ENCODE data around the gene TECPR1.

The TECPR1 gene

DNA sequence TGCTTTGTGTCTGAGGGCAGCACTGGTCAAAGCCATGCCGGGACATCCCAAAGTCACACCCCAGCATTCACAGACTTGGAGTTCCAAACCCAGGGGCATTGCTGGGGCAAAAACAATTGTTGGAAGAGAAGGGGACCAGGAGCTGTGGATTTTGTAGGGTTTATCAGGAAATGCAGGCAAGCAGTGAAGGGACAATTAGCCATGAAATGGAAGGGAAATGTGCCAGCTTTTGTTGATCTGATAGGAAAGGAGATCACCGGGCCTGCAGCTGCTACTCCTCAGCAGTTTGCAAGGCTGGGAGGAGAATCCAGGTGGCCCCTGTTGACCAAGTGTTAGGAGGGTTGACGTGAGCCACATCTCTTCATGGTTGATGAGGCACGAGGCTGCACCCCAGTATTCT is 26.9 kb upstream of the TECPR1 start:
- Histone ChIP-seq H3K27me3 (ENCODE audit: insufficient read depth, poor library complexity, severe bottlenecking) (no peaks in the 10 kb centered on the region), H3K27ac (replicated peaks) (no peak overlapping the region), H3K4me3 (replicated peaks; ENCODE audit: insufficient read depth, low read length) (no peak overlapping the region)
- TF ChIP-seq POLR2AphosphoS5 (IDR thresholded peaks at IDR 0.05; ENCODE audit: low read depth): no peak
- TF ChIP-seq, protein P1, sequence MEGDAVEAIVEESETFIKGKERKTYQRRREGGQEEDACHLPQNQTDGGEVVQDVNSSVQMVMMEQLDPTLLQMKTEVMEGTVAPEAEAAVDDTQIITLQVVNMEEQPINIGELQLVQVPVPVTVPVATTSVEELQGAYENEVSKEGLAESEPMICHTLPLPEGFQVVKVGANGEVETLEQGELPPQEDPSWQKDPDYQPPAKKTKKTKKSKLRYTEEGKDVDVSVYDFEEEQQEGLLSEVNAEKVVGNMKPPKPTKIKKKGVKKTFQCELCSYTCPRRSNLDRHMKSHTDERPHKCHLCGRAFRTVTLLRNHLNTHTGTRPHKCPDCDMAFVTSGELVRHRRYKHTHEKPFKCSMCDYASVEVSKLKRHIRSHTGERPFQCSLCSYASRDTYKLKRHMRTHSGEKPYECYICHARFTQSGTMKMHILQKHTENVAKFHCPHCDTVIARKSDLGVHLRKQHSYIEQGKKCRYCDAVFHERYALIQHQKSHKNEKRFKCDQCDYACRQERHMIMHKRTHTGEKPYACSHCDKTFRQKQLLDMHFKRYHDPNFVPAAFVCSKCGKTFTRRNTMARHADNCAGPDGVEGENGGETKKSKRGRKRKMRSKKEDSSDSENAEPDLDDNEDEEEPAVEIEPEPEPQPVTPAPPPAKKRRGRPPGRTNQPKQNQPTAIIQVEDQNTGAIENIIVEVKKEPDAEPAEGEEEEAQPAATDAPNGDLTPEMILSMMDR (IDR thresholded peaks at IDR 0.05; ENCODE audit: insufficient read depth, low read length): no peak
- TF ChIP-seq, protein P2, sequence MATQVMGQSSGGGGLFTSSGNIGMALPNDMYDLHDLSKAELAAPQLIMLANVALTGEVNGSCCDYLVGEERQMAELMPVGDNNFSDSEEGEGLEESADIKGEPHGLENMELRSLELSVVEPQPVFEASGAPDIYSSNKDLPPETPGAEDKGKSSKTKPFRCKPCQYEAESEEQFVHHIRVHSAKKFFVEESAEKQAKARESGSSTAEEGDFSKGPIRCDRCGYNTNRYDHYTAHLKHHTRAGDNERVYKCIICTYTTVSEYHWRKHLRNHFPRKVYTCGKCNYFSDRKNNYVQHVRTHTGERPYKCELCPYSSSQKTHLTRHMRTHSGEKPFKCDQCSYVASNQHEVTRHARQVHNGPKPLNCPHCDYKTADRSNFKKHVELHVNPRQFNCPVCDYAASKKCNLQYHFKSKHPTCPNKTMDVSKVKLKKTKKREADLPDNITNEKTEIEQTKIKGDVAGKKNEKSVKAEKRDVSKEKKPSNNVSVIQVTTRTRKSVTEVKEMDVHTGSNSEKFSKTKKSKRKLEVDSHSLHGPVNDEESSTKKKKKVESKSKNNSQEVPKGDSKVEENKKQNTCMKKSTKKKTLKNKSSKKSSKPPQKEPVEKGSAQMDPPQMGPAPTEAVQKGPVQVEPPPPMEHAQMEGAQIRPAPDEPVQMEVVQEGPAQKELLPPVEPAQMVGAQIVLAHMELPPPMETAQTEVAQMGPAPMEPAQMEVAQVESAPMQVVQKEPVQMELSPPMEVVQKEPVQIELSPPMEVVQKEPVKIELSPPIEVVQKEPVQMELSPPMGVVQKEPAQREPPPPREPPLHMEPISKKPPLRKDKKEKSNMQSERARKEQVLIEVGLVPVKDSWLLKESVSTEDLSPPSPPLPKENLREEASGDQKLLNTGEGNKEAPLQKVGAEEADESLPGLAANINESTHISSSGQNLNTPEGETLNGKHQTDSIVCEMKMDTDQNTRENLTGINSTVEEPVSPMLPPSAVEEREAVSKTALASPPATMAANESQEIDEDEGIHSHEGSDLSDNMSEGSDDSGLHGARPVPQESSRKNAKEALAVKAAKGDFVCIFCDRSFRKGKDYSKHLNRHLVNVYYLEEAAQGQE (IDR thresholded peaks at IDR 0.05; ENCODE audit: insufficient replicate concordance, low read depth): no peak
- TF ChIP-seq GABPA (IDR thresholded peaks at IDR 0.05; ENCODE audit: low read depth): no peak
- no peak for TF ChIP-seq SPI1 (IDR thresholded peaks at IDR 0.05; ENCODE audit: borderline replicate concordance, low read depth)
- DNase-seq (ENCODE audit: low read depth in 1 of 2, low spot score in 1 of 2): no peak

DNA sequence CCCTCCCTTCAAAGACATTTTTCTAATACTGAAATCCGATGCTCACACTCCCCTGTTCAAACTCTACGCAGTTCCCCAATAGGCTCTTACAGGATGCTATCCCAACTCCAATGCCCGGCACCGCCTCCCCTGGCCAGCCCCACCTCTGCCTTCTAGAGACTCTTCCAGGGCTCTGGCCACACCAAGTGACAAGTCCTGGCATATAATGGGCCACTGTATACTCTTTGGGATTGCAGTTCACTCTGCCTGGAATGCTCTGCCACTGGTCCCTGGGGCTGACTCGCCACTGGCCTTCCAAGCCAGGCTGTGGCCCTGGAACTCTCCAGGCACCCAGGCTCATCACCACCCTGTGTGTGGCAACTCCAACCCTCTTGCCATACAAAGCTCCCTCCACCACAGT is 26.4 kb upstream of the TECPR1 start:
- Histone ChIP-seq H3K4me3 (replicated peaks; ENCODE audit: insufficient read depth, low read length) (no peak overlapping the region), H3K27ac (replicated peaks) (no peak overlapping the region), H3K27me3 (ENCODE audit: insufficient read depth, poor library complexity, severe bottlenecking) (no peaks in the 10 kb centered on the region)
- TF ChIP-seq, protein P2 (IDR thresholded peaks at IDR 0.05; ENCODE audit: insufficient replicate concordance, low read depth): no peak
- TF ChIP-seq SPI1 (IDR thresholded peaks at IDR 0.05; ENCODE audit: borderline replicate concordance, low read depth) (no peak), POLR2AphosphoS5 (IDR thresholded peaks at IDR 0.05; ENCODE audit: low read depth) (no peak), GABPA (IDR thresholded peaks at IDR 0.05; ENCODE audit: low read depth) (no peak)
- TF ChIP-seq, protein P1 (IDR thresholded peaks at IDR 0.05; ENCODE audit: insufficient read depth, low read length): no peak
- no peak for DNase-seq (ENCODE audit: low read depth in 1 of 2, low spot score in 1 of 2)

DNA sequence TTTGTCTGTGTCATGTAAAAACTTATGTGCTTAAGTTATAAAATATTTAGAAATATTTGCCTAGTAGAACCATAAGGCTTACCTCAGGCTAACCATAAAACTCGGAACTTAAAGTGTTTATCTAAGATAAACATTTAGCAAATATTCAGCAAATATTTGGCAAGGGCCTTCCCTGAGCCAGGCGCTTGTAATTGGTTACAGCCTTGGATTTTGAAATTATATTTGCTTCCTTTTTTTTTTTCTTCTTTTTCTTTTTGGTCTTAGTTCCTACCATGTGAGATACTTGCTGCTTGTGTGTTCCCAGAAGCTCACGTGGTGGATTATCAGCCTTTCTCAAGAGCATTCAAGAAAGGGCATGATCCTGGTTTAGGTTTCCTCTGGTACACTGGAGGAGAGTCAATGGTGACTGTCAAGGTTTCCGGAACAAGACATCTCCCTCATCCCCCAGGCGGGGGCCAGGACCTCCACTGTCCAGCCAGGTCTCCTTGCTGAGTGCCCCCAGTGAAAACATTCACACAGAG is 24.3 kb upstream of the TECPR1 start:
- TF ChIP-seq, protein P2 (IDR thresholded peaks at IDR 0.05; ENCODE audit: insufficient replicate concordance, low read depth): no peak
- TF ChIP-seq POLR2AphosphoS5 (IDR thresholded peaks at IDR 0.05; ENCODE audit: low read depth): no peak
- TF ChIP-seq GABPA (IDR thresholded peaks at IDR 0.05; ENCODE audit: low read depth): no peak
- no peak for TF ChIP-seq SPI1 (IDR thresholded peaks at IDR 0.05; ENCODE audit: borderline replicate concordance, low read depth)
- TF ChIP-seq, protein P1 (IDR thresholded peaks at IDR 0.05; ENCODE audit: insufficient read depth, low read length): no peak
- DNase-seq (ENCODE audit: low read depth in 1 of 2, low spot score in 1 of 2): peak in 1 of 2 experiments; percentile 71
- Histone ChIP-seq H3K4me3 (replicated peaks; ENCODE audit: insufficient read depth, low read length) (no peak overlapping the region), H3K27me3 (ENCODE audit: insufficient read depth, poor library complexity, severe bottlenecking) (no peaks in the 10 kb centered on the region), H3K27ac (replicated peaks) (peak overlapping the region; percentile 58)
